KMS-11 (cell line): ENCODE results near the gene LTB.
A peak's percentile ranks its signal among the peaks of the same experiment; 100 is the strongest.

Source experiments
- H2AFZ ChIP-seq: fragments of 200-600 bp; sonication (generic); 2 replicates; pipeline ENCODE4 v1.6.1; 2016; ENCODE audit warnings: antibody characterized with exemption, mixed run types, low read depth
- H3K27ac ChIP-seq: fragments of 200-600 bp; sonication (generic); 2 replicates; pipeline ENCODE4 v1.6.1; 2016; ENCODE audit warnings: mild to moderate bottlenecking, mixed run types
- H3K27me3 ChIP-seq: fragments of 200-600 bp; sonication (generic); 2 replicates; pipeline ENCODE4 v1.6.1; 2017; ENCODE audit warnings: mild to moderate bottlenecking, low read depth, mixed run types, moderate library complexity; ENCODE audit not compliant: insufficient read depth
- H3K36me3 ChIP-seq: fragments of 200-600 bp; sonication (generic); 2 replicates; pipeline ENCODE4 v1.6.1; 2017; ENCODE audit warnings: mild to moderate bottlenecking, mixed run types; ENCODE audit not compliant: insufficient read depth
- H3K4me1 ChIP-seq: fragments of 200-600 bp; sonication (generic); 2 replicates; pipeline ENCODE4 v1.6.1; 2016; ENCODE audit warnings: mild to moderate bottlenecking, low read depth, mixed run types; ENCODE audit not compliant: poor library complexity, severe bottlenecking
- H3K4me2 ChIP-seq: fragments of 200-600 bp; sonication (generic); 2 replicates; pipeline ENCODE4 v1.7.0; 2016; ENCODE audit warnings: mild to moderate bottlenecking, mixed run types
- H3K4me3 ChIP-seq: fragments of 200-600 bp; sonication (generic); IDR thresholded peaks from 2 replicates; pipeline ENCODE4 v1.6.1; 2017; ENCODE audit warnings: low read depth, low read length, mixed read lengths; ENCODE audit not compliant: insufficient read depth
- H3K79me2 ChIP-seq: fragments of 200-600 bp; sonication (generic); 2 replicates; pipeline ENCODE4 v1.6.1; 2016; ENCODE audit warnings: low read depth, mixed run types; ENCODE audit not compliant: insufficient read depth
- H3K9ac ChIP-seq: fragments of 200-600 bp; sonication (generic); 2 replicates; pipeline ENCODE4 v1.6.1; 2016; ENCODE audit warnings: mild to moderate bottlenecking, mixed run types
- H4K20me1 ChIP-seq: fragments of 200-600 bp; sonication (generic); 2 replicates; pipeline ENCODE4 v1.6.1; 2016; ENCODE audit warnings: mild to moderate bottlenecking, mixed run types; ENCODE audit not compliant: insufficient read depth
- TF ChIP-seq, protein P1 (sequence below): fragments of 200-600 bp; sonication (generic); conservative IDR thresholded peaks from 2 replicates; pipeline ENCODE4 v1.6.1; 2017; ENCODE audit warnings: low read depth, mild to moderate bottlenecking, antibody characterized with exemption, low read length, moderate library complexity, mixed read lengths

The LTB gene

GRCh38 chr6:31572041-31572911 lies 9.9 kb downstream of the LTB start, which contains the start of gene LTA:
Gene LTA, plus strand, starts transcription at chr6:31572289. Its CDS starts 454 bp downstream, at chr6:31572743.
- Histone ChIP-seq H3K4me1 (peaks cover 47% of the 10 kb centered on the region), H3K9ac (no peak within 1 kb of the TSS), H3K4me2 (no peak within 1 kb of the TSS), H3K4me3 (no peak within 1 kb of the TSS), H3K27me3 (peaks cover 43% of the 10 kb centered on the region), H3K36me3 (no peaks in the 10 kb centered on the region), H4K20me1 (no peaks in the 10 kb centered on the region), H2AFZ (no peak within 1 kb of the TSS), H3K79me2 (no peaks in the 10 kb centered on the region), H3K27ac (no peak within 1 kb of the TSS)
- TF ChIP-seq, protein P1, sequence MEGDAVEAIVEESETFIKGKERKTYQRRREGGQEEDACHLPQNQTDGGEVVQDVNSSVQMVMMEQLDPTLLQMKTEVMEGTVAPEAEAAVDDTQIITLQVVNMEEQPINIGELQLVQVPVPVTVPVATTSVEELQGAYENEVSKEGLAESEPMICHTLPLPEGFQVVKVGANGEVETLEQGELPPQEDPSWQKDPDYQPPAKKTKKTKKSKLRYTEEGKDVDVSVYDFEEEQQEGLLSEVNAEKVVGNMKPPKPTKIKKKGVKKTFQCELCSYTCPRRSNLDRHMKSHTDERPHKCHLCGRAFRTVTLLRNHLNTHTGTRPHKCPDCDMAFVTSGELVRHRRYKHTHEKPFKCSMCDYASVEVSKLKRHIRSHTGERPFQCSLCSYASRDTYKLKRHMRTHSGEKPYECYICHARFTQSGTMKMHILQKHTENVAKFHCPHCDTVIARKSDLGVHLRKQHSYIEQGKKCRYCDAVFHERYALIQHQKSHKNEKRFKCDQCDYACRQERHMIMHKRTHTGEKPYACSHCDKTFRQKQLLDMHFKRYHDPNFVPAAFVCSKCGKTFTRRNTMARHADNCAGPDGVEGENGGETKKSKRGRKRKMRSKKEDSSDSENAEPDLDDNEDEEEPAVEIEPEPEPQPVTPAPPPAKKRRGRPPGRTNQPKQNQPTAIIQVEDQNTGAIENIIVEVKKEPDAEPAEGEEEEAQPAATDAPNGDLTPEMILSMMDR: no peak

DNA sequence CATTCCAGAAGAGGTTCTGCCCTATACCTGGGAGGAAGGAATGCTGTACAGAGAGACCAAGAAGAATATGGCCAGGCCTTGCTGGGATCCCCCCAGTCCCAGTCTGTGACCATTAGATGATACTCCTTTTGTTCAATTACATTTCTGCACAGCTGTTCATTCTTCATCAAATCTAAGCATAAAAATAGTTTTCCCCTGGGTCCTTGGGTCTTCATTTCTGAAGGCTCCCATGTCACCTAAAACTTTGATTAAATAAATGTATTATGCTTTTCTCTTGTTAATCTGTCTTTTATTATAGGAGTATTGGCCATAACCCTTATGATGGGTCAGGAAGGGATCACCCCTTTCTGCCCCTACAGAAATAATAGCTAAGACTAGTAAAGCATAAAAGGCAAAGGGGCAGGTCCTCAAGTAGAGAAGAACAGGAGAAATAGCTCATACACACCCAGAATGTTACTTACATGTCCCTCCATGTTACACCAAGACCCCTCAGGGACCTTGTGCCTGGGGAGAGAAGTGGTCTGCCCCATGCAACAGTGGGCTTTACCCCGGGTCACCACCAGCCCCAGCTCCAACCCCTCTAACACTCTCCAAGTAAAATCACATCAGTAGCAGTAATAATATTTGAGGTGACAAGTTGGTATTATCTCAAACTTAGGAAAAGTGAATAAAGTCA lies 12.2 kb downstream of the LTB start:
- Histone ChIP-seq H3K27me3 (peaks cover 53% of the 10 kb centered on the region), H4K20me1 (no peaks in the 10 kb centered on the region), H3K9ac (no peak overlapping the region), H3K79me2 (no peaks in the 10 kb centered on the region), H3K4me3 (no peak overlapping the region), H3K27ac (no peak overlapping the region), H3K4me2 (no peak overlapping the region), H3K4me1 (peaks cover 54% of the 10 kb centered on the region), H3K36me3 (no peaks in the 10 kb centered on the region), H2AFZ (no peak overlapping the region)
- TF ChIP-seq, protein P1: no peak

DNA sequence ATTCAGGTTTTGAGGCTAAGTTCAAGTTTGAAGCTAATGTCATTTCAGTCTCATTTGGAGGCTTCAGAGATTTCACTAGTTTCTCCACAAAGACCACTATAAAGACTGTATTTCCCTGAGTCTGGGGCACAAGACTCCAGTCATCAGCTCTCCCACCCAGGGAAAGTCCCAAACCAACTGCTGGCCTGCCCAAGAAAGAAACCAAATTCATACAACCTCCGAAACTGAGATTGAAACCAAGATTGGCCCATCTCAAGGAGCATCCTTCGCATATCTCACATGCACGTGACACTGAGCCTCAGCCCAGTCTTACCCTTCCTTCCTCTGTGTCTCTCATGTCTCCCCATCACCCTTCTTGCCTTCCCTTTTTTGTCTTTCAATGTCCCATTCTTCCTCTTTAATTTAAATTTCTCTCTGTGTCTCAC lies 13.7 kb downstream of the LTB start:
- Histone ChIP-seq H4K20me1 (no peaks in the 10 kb centered on the region), H3K4me1 (peaks cover 54% of the 10 kb centered on the region), H3K27me3 (peaks cover 44% of the 10 kb centered on the region), H3K4me3 (no peak overlapping the region), H3K9ac (no peak overlapping the region), H3K4me2 (peak overlapping the region; percentile 86), H3K79me2 (no peaks in the 10 kb centered on the region), H3K27ac (peak overlapping the region; percentile 21; the same call in 1 of the 2 replicates), H2AFZ (no peak overlapping the region), H3K36me3 (no peaks in the 10 kb centered on the region)
- TF ChIP-seq, protein P1: no peak

DNA sequence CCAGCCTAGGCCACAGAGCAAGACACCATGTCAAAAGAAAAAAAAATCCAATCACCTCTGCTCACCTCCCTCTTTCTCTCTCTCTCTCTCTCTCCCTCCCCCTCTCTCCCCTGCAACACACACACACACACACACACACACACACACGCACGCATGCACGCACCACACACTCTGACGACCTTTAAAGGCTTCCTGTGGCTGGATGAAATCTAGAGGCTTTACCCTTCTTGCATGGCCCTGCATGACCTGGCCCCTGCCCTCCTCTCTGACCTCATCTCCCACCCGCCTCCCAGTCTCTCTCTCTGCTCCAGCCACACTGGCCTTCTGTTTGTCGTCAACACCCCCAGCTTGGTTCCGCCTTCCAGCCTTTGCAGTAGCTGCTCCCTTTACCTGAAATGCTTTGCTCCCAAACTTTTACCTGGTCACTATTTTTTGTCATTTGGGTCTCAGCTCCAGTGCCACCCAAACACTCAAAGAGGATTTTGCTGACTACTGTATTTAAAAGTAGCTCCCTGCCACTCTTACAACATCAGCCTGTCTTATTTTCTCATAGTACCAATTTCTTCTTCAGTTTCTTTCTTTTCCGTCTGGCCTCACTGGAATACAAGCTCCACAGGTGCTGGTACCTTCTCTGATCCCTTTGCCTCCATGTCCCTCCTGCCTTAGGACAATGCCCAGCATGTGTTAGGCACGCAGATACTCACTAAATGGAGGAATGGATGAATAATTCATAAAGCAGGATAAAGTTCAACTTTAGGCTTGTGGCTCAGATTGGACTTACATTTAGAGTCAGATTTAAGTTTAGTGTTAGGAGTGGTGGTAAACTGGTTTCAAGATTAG lies 14.5 kb downstream of the LTB start:
- Histone ChIP-seq H2AFZ (no peak overlapping the region), H3K4me2 (peak overlapping the region; percentile 69), H3K79me2 (no peaks in the 10 kb centered on the region), H3K27ac (peak overlapping the region; percentile 21; the same call in 1 of the 2 replicates), H3K4me1 (peaks cover 54% of the 10 kb centered on the region), H4K20me1 (no peaks in the 10 kb centered on the region), H3K4me3 (no peak overlapping the region), H3K9ac (no peak overlapping the region), H3K36me3 (no peaks in the 10 kb centered on the region), H3K27me3 (peaks cover 45% of the 10 kb centered on the region)
- TF ChIP-seq, protein P1: no peak
